Measurements from ENCODE around the gene CLEC2L.

The CLEC2L gene

GRCh38 chr7:139574618-139575337, 51.3 kb downstream of the CLEC2L start:
- no peak for DNase-seq (ENCODE audit: low read depth, low spot score)

- no peak for DNase-seq (ENCODE audit: low read depth, low spot score)
Measured at GRCh38 chr7:139575338-139575680, 51.8 kb downstream of the CLEC2L start.

- no peak for DNase-seq (ENCODE audit: low read depth, low spot score)
Measured at GRCh38 chr7:139576179-139576973, 52.9 kb downstream of the CLEC2L start.

GRCh38 chr7:139580435-139580834, 57.0 kb downstream of the CLEC2L start:
- DNase-seq (ENCODE audit: low read depth, low spot score): no peak

GRCh38 chr7:139582130-139582650, 58.7 kb downstream of the CLEC2L start:
- DNase-seq (ENCODE audit: low read depth, low spot score): no peak

GRCh38 chr7:139582671-139583155, 59.2 kb downstream of the CLEC2L start:
- DNase-seq (ENCODE audit: low read depth, low spot score): no peak

GRCh38 chr7:139583826-139584553, 60.5 kb downstream of the CLEC2L start:
- no peak for DNase-seq (ENCODE audit: low read depth, low spot score)

GRCh38 chr7:139585042-139585441, 61.6 kb downstream of the CLEC2L start:
- DNase-seq (ENCODE audit: low read depth, low spot score): no peak

GRCh38 chr7:139586286-139586685, 62.8 kb downstream of the CLEC2L start:
- no peak for DNase-seq (ENCODE audit: low read depth, low spot score)

GRCh38 chr7:139587535-139587934, 64.0 kb downstream of the CLEC2L start:
- DNase-seq (ENCODE audit: low read depth, low spot score): no peak

GRCh38 chr7:139588632-139589031, 65.1 kb downstream of the CLEC2L start:
- DNase-seq (ENCODE audit: low read depth, low spot score): peak; percentile 17

GRCh38 chr7:139589474-139589873, 66.0 kb downstream of the CLEC2L start:
- no peak for DNase-seq (ENCODE audit: low read depth, low spot score)

- no peak for DNase-seq (ENCODE audit: low read depth, low spot score)
Measured at GRCh38 chr7:139591550-139592195, 68.2 kb downstream of the CLEC2L start.

GRCh38 chr7:139592801-139593461, 69.4 kb downstream of the CLEC2L start:
- DNase-seq (ENCODE audit: low read depth, low spot score): no peak

- no peak for DNase-seq (ENCODE audit: low read depth, low spot score)
Measured at GRCh38 chr7:139594090-139594489, 70.6 kb downstream of the CLEC2L start.
